ENCODE results near the gene CDC42BPA. TPM values are rescaled to one million over a fixed set of nuclear protein-coding genes. Genes with fewer than 3 reads are reported as not detected.

Gene CDC42BPA
- total and polyA plus RNA-seq, 2 of the 13 experiments (the other 11 are each of a cell fraction or from before 2014, with no cell fraction given), result 6.5 to 16.0 TPM

GRCh38 chr1:227351443-227351842 lies 33.2 kb upstream of the CDC42BPA start (continued):
- no peak for TF ChIP-seq FUBP1 (CRISPR knock-in tag; IDR thresholded peaks at IDR 0.05; ENCODE audit: borderline replicate concordance)
- no peak for TF ChIP-seq KLF6 (CRISPR knock-in tag; IDR thresholded peaks at IDR 0.05)
- TF ChIP-seq ZNF24 (IDR thresholded peaks at IDR 0.05), result no peak
- TF ChIP-seq ZBTB40 (IDR thresholded peaks at IDR 0.05), result no peak
- no peak for TF ChIP-seq ZBTB40 (CRISPR knock-in tag; IDR thresholded peaks at IDR 0.05)
- TF ChIP-seq FOXO4 (CRISPR knock-in tag; conservative IDR thresholded peaks at IDR 0.05), result no peak
- TF ChIP-seq ZNF230 (CRISPR knock-in tag; IDR thresholded peaks at IDR 0.05), result no peak
- no peak for TF ChIP-seq ZNF34 (CRISPR knock-in tag; IDR thresholded peaks at IDR 0.05; ENCODE audit: borderline replicate concordance)
- no peak for TF ChIP-seq ZNF768 (CRISPR knock-in tag; IDR thresholded peaks at IDR 0.05)
- no peak for TF ChIP-seq ZNF709 (CRISPR knock-in tag; IDR thresholded peaks at IDR 0.05)
- no peak for TF ChIP-seq ZFP41 (CRISPR knock-in tag; IDR thresholded peaks at IDR 0.05; ENCODE audit: borderline replicate concordance)
